Chondrocyte (in vitro differentiated cells): ENCODE measurements around the gene SMIM24. TPM values are rescaled to one million over a fixed set of nuclear protein-coding genes. Genes with fewer than 3 reads are reported as not detected.

Experiments
- DNase-seq: peaks from one replicate; pipeline ENCODE4 v3.0.0; 2021; ENCODE audit warnings: mixed read lengths, low spot score
- H3K27ac Mint-ChIP-seq: one replicate; pipeline ENCODE4 v1.8.0; 2021; ENCODE audit warnings: mild to moderate bottlenecking, moderate library complexity, mixed read lengths; ENCODE audit not compliant: unreplicated experiment
- H3K27me3 Mint-ChIP-seq: 2 replicates; pipeline ENCODE4 v1.8.0; 2021; ENCODE audit warnings: low read depth, mixed read lengths
- H3K36me3 Mint-ChIP-seq: 2 replicates; pipeline ENCODE4 v1.8.0; 2021; ENCODE audit warnings: low read depth, mixed read lengths
- H3K4me1 Mint-ChIP-seq: 2 replicates; pipeline ENCODE4 v1.8.0; 2021; ENCODE audit warnings: low read depth, mild to moderate bottlenecking, mixed read lengths
- H3K4me3 Mint-ChIP-seq: one replicate; pipeline ENCODE4 v1.8.0; 2021; ENCODE audit warnings: mild to moderate bottlenecking, moderate library complexity, mixed read lengths; ENCODE audit not compliant: unreplicated experiment
- H3K9me3 Mint-ChIP-seq: 2 replicates; pipeline ENCODE4 v1.8.0; 2021; ENCODE audit warnings: low read depth, mixed read lengths
- CTCF ChIP-seq: fragments of 200-600 bp; sonication (generic); IDR thresholded peaks from 2 replicates; pipeline ENCODE4 v1.5.0; 2021; ENCODE audit warnings: antibody characterized with exemption, mild to moderate bottlenecking, moderate library complexity
- total RNA-seq: library from RNA; stranded (reverse); gene quantifications from 3 replicates; pipeline ENCODE4 v1.2.1, GENCODE V29; 2021

SMIM24 gene
- total RNA-seq, 1 donor from 2014 or later, result not detected

GRCh38 chr19:3477506-3477905 lies 2.8 kb downstream of the SMIM24 start:
- Mint-ChIP-seq H3K9me3 (no peaks in the 10 kb centered on the region), H3K27me3 (peaks cover 8% of the 10 kb centered on the region), H3K4me1 (no peaks in the 10 kb centered on the region), H3K4me3 (no peak overlapping the region), H3K27ac (no peak overlapping the region), H3K36me3 (no peaks in the 10 kb centered on the region)
- no peak for TF ChIP-seq CTCF
- no peak for DNase-seq

- DNase-seq, result no peak
- no peak overlapping the region for H3K27ac Mint-ChIP-seq
- H3K36me3 Mint-ChIP-seq, result no peaks in the 10 kb centered on the region
- TF ChIP-seq CTCF, result no peak
- H3K27me3 Mint-ChIP-seq, result peaks cover 3% of the 10 kb centered on the region
- H3K4me3 Mint-ChIP-seq, result no peak overlapping the region
- H3K4me1 Mint-ChIP-seq, result no peaks in the 10 kb centered on the region
- H3K9me3 Mint-ChIP-seq, result no peaks in the 10 kb centered on the region
These were observed 3.5 kb downstream of the SMIM24 start for GRCh38 chr19:3476830-3477229.

- peaks cover 4% of the 10 kb centered on the region for H3K4me1 Mint-ChIP-seq
- no peak for TF ChIP-seq CTCF
- no peak overlapping the region for H3K4me3 Mint-ChIP-seq
- peaks cover 1% of the 10 kb centered on the region for H3K27me3 Mint-ChIP-seq
- H3K36me3 Mint-ChIP-seq, result no peaks in the 10 kb centered on the region
- no peak for DNase-seq
- no peaks in the 10 kb centered on the region for H3K9me3 Mint-ChIP-seq
- no peak overlapping the region for H3K27ac Mint-ChIP-seq
These were observed 4.9 kb downstream of the SMIM24 start for GRCh38 chr19:3475449-3475848.

- Mint-ChIP-seq H3K9me3 (no peaks in the 10 kb centered on the region), H3K36me3 (no peaks in the 10 kb centered on the region), H3K27me3 (peaks cover 1% of the 10 kb centered on the region), H3K27ac (no peak overlapping the region), H3K4me1 (peaks cover 4% of the 10 kb centered on the region), H3K4me3 (no peak overlapping the region)
- TF ChIP-seq CTCF, result no peak
- no peak for DNase-seq
These were observed 5.7 kb downstream of the SMIM24 start for GRCh38 chr19:3474614-3475013.

GRCh38 chr19:3474010-3474409 lies 6.3 kb downstream of the SMIM24 start:
- TF ChIP-seq CTCF, result no peak
- peaks cover 1% of the 10 kb centered on the region for H3K27me3 Mint-ChIP-seq
- H3K9me3 Mint-ChIP-seq, result no peaks in the 10 kb centered on the region
- peaks cover 6% of the 10 kb centered on the region for H3K4me1 Mint-ChIP-seq
- DNase-seq, result no peak
- no peak overlapping the region for H3K4me3 Mint-ChIP-seq
- no peak overlapping the region for H3K27ac Mint-ChIP-seq
- H3K36me3 Mint-ChIP-seq, result no peaks in the 10 kb centered on the region
